ENCODE results near the gene BDKRB2.

DNA sequence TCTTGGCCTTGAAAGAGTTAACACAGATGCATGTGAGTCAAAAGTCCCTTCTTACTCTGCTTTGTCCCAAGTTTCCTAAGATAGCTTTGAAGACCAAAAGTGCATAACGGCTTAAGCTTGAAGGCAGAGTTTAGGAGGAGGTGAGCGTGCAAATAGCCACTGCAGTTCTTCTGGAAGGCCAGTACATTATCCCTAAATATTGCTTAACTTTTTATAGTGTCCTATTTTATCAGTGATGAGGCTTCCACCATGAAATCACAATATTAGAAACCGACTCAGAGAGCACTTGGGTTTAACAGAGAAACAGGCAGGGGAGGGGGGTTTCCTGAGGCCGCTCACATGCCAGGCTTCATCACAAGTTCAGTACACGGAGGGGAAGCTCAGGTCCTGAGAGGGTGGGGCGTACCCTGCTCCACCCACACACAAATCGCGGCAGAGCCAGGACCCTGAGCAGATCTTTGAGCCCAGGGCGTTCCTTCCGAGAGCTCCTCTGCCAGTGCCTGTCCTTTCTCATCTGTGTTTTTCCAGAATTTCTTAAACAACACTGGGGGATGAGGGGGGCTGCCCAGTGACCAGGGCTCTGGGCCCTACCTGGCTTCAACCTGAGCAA, 26.8 kb upstream of the BDKRB2 start:
- no peak for TF ChIP-seq POLR2A (IDR thresholded peaks at IDR 0.05; ENCODE audit: low read depth, low read length)
- TF ChIP-seq POLR2AphosphoS5 (IDR thresholded peaks at IDR 0.05; ENCODE audit: low read depth, low read length) = no peak

Data from GM12892 (cell line).